Erythroblast (primary cell): ENCODE data around the gene SMKR1.

Experiments
- GATA1 ChIP-seq: IDR thresholded peaks from 2 replicates; pipeline ENCODE4 v1.6.1; 2011; ENCODE audit warnings: low read depth, mild to moderate bottlenecking, control low read depth, low read length, moderate library complexity
- POLR2A ChIP-seq: IDR thresholded peaks from 2 replicates; pipeline ENCODE4 v1.6.1; 2011; ENCODE audit warnings: mild to moderate bottlenecking, low read length

- TF ChIP-seq POLR2A (no peak), GATA1 (no peak)
These were observed 4.3 kb upstream of the SMKR1 start for GRCh38 chr7:129498021-129498420.
